Measurements from ENCODE around the gene ST3GAL5.

Gene ST3GAL5

DNA sequence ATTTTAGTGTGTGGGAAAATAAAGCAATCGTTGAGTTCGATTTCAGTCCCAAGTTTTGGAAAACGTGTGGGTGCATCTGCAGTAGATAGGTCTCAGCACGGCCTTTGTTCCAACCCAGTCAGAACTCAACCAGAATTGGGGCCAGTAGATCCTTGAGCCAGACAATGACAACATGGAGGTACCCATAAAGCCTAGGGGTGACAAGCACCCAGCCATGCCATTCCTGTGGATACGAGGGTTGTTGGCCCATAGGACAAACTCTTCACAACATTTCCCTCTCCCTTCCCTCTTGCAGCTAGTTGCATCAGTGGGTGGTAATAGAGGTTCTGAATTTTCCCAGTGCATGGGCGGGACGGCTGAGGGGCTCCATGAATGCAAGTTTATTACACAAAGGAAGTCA lies 60.1 kb downstream of the ST3GAL5 start:
- DNase-seq (ENCODE audit: low read depth, low spot score) = no peak

DNA sequence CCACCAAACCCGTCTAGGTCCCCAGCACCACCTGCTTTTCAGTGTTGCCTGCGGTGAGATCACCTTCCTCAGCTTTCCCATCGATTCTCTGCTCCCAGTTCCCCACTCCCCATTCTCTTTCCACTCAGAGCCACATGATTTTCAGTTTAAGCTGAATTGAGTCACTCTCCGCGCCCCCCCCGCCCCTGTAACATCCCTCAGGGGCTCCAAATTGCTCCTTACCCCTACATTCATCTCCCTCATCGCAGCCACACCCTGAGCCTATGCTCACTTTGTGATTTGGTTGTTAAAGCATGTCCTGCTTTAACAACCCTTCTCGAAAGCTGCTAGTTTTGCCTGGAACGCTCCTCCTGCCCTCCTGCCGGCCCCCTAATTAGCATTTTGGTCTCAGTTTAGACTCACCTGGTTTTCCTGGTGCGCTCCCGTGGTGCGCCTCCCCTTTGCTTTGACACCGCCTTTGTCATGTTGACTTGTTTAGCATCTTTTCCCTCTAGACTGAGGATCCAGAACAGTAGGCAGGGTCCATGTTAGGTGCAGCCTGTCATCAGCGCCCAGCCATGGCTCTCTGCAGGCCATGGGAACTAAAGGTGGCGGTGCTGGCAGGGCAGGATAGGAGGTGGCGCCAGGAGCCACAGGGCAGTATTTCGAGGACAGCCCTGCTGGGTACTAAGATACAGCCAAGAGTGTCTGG lies 60.8 kb downstream of the ST3GAL5 start:
- Histone ChIP-seq H3K4me3 (ENCODE audit: insufficient read length, low read depth) (no peak overlapping the region), H3K9ac (ENCODE audit: insufficient read length, low read depth) (no peak overlapping the region), H3K4me1 (ENCODE audit: insufficient read depth, insufficient read length) (no peaks in the 10 kb centered on the region), H3K36me3 (ENCODE audit: insufficient read depth, insufficient read length, low read length) (no peaks in the 10 kb centered on the region), H3K9me3 (ENCODE audit: insufficient read depth, low read length) (no peaks in the 10 kb centered on the region), H3K27me3 (ENCODE audit: insufficient read depth, insufficient read length) (no peaks in the 10 kb centered on the region)
- TF ChIP-seq ZNF274 (IDR thresholded peaks at IDR 0.05; ENCODE audit: low read depth, low read length) (no peak), YY1 (IDR thresholded peaks at IDR 0.05; ENCODE audit: insufficient read depth, insufficient read length) (no peak), SUZ12 (IDR thresholded peaks at IDR 0.05; ENCODE audit: extremely low read depth, insufficient read depth, insufficient read length) (no peak)
- no peak for DNase-seq (ENCODE audit: low read depth, low spot score)

More for the DNA sequence above, 60.1 kb downstream of the ST3GAL5 start:
- Histone ChIP-seq H3K27me3 (ENCODE audit: insufficient read depth, insufficient read length) (no peaks in the 10 kb centered on the region), H3K4me3 (ENCODE audit: insufficient read length, low read depth) (no peak overlapping the region), H3K9me3 (ENCODE audit: insufficient read depth, low read length) (no peaks in the 10 kb centered on the region), H3K9ac (ENCODE audit: insufficient read length, low read depth) (no peak overlapping the region), H3K36me3 (ENCODE audit: insufficient read depth, insufficient read length, low read length) (no peaks in the 10 kb centered on the region), H3K4me1 (ENCODE audit: insufficient read depth, insufficient read length) (no peaks in the 10 kb centered on the region)
- TF ChIP-seq SUZ12 (IDR thresholded peaks at IDR 0.05; ENCODE audit: extremely low read depth, insufficient read depth, insufficient read length) (no peak), ZNF274 (IDR thresholded peaks at IDR 0.05; ENCODE audit: low read depth, low read length) (no peak), YY1 (IDR thresholded peaks at IDR 0.05; ENCODE audit: insufficient read depth, insufficient read length) (no peak)

DNA sequence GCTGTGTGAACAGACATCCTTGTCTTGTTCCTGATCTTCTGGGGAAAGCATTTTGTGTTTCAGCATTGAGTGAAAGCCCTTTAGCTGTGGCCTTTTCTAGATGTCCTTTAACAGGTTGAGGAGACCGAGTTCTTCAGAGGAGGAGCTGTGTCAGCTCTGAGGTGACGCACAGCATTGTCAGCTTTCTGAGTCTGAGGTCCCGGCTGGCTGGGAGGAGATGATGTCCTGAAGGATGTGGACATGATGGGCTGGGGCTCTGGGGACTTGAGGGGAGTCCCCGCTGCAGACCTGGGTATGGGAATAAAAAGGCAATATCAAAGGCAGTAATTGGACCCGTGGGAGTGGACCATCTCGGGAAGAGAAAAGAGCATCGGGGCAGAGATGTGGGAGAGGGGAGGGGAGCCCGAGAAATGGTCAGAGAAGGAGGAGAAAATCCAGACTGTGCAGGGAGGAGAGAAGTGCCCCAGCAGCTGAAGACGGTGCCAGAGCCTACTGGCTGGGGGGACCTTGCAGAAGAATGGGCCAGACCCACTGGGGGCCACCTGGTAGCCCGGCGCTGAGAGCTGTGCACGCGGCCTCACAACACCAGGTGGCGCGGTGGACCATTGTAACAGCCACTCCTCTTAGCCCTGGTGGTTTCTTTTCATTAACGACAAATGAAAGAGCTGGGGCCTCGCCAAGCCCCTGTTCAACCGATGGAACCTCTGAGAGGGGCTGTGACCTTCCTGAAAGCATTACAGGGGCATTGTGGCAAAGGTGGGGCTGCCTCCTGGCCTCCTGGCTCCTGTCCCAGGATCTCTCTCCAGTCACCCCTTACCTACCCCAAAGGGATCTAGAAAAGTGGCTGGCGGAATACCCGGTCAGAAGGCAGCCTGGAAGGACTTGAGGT lies 61.6 kb downstream of the ST3GAL5 start:
- H3K4me3 ChIP-seq (ENCODE audit: insufficient read length, low read depth) = no peak overlapping the region

DNA sequence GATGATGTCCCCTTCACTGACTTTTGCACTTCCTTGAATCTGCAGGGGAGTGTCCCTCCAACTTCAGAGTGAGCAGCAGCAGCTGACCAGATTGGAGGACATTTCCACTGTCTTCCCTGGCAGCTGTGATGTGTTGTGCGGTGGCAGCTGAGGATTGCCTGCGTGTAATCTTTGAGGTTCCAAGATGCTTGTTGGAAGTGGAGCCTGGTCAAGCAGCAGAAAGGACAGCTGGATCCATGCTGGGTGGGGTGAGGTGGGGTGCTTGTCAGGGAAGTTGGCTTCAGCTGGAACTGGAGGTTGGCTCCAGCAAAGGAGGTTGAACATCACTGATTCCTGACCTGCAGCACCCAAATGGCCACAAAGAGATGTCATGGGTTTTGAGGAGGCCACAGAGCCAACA lies 64.8 kb downstream of the ST3GAL5 start:
- no peak overlapping the region for H3K4me3 ChIP-seq (ENCODE audit: insufficient read length, low read depth)
- no peaks in the 10 kb centered on the region for H3K36me3 ChIP-seq (ENCODE audit: insufficient read depth, insufficient read length, low read length)
- TF ChIP-seq SUZ12 (IDR thresholded peaks at IDR 0.05; ENCODE audit: extremely low read depth, insufficient read depth, insufficient read length) (no peak), YY1 (IDR thresholded peaks at IDR 0.05; ENCODE audit: insufficient read depth, insufficient read length) (no peak), ZNF274 (IDR thresholded peaks at IDR 0.05; ENCODE audit: low read depth, low read length) (no peak)
- no peaks in the 10 kb centered on the region for H3K27me3 ChIP-seq (ENCODE audit: insufficient read depth, insufficient read length)
- H3K9me3 ChIP-seq (ENCODE audit: insufficient read depth, low read length) = no peaks in the 10 kb centered on the region
- DNase-seq (ENCODE audit: low read depth, low spot score) = no peak
- no peak overlapping the region for H3K9ac ChIP-seq (ENCODE audit: insufficient read length, low read depth)
- H3K4me1 ChIP-seq (ENCODE audit: insufficient read depth, insufficient read length) = no peaks in the 10 kb centered on the region

More for the DNA sequence above, 61.6 kb downstream of the ST3GAL5 start:
- H3K9me3 ChIP-seq (ENCODE audit: insufficient read depth, low read length) = no peaks in the 10 kb centered on the region
- peak; percentile 32 for DNase-seq (ENCODE audit: low read depth, low spot score)
- no peak for TF ChIP-seq YY1 (IDR thresholded peaks at IDR 0.05; ENCODE audit: insufficient read depth, insufficient read length)
- no peak for TF ChIP-seq ZNF274 (IDR thresholded peaks at IDR 0.05; ENCODE audit: low read depth, low read length)
- TF ChIP-seq SUZ12 (IDR thresholded peaks at IDR 0.05; ENCODE audit: extremely low read depth, insufficient read depth, insufficient read length) = no peak
- no peaks in the 10 kb centered on the region for H3K36me3 ChIP-seq (ENCODE audit: insufficient read depth, insufficient read length, low read length)
- no peaks in the 10 kb centered on the region for H3K27me3 ChIP-seq (ENCODE audit: insufficient read depth, insufficient read length)
- no peak overlapping the region for H3K9ac ChIP-seq (ENCODE audit: insufficient read length, low read depth)
- no peaks in the 10 kb centered on the region for H3K4me1 ChIP-seq (ENCODE audit: insufficient read depth, insufficient read length)

DNA sequence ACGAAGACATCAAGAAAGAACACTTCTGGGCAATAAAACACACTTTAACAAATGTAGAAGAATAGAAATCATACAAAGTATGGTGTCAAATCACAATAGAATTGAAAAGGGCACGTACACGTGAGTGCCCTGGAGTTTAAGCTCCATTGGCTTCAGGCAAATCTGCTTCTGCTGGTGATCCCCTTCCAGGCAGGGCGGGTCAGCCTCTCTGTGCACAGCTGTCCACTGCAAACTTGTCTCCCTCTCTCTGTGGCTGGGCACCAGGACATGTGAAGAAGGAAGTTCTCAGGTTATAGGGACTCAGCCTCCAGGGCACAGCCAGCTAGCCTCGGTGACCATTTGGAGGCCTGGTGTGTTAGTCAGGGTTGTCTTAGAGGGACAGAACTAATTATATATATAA lies 66.0 kb downstream of the ST3GAL5 start:
- no peak overlapping the region for H3K9ac ChIP-seq (ENCODE audit: insufficient read length, low read depth)
- no peak overlapping the region for H3K4me3 ChIP-seq (ENCODE audit: insufficient read length, low read depth)
- H3K27me3 ChIP-seq (ENCODE audit: insufficient read depth, insufficient read length) = no peaks in the 10 kb centered on the region
- no peaks in the 10 kb centered on the region for H3K9me3 ChIP-seq (ENCODE audit: insufficient read depth, low read length)
- no peak for DNase-seq (ENCODE audit: low read depth, low spot score)
- no peaks in the 10 kb centered on the region for H3K4me1 ChIP-seq (ENCODE audit: insufficient read depth, insufficient read length)
- no peaks in the 10 kb centered on the region for H3K36me3 ChIP-seq (ENCODE audit: insufficient read depth, insufficient read length, low read length)
- no peak for TF ChIP-seq YY1 (IDR thresholded peaks at IDR 0.05; ENCODE audit: insufficient read depth, insufficient read length)
- no peak for TF ChIP-seq SUZ12 (IDR thresholded peaks at IDR 0.05; ENCODE audit: extremely low read depth, insufficient read depth, insufficient read length)
- no peak for TF ChIP-seq ZNF274 (IDR thresholded peaks at IDR 0.05; ENCODE audit: low read depth, low read length)

DNA sequence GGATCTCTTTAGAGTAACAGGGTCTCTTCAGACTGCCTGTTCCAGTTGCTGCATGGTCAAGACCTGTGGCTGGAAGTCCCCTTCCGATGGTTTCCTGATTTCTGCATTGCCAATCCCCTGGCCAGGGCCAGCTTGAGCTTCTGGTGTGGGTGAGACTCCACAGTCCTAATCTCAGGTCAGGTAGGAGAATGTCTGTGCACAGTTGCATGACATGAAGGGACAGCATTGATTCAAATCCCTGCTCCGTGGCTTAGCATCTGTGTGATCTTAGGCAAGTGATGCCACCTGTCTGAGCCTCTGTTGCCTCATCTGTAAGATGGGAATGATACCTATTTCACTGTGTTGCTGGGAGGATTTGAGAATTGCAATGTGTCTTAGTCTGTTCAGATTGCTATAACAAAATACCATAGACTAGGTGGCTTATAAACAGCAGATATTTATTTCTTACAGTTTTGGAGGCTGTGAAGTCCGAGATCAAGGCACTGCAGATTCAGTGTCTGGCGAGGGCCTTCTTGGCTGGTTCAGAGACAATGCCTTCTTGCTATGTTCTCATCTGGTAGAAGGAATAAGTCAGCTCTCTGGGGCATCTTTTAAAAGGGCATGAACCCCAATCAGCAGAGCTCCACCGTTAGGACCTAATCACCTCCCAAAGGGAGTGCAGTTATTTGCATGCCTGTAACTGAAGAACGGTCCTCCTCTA lies 68.8 kb downstream of the ST3GAL5 start:
- TF ChIP-seq YY1 (IDR thresholded peaks at IDR 0.05; ENCODE audit: insufficient read depth, insufficient read length) (no peak), ZNF274 (IDR thresholded peaks at IDR 0.05; ENCODE audit: low read depth, low read length) (no peak), SUZ12 (IDR thresholded peaks at IDR 0.05; ENCODE audit: extremely low read depth, insufficient read depth, insufficient read length) (no peak)
- Histone ChIP-seq H3K4me3 (ENCODE audit: insufficient read length, low read depth) (no peak overlapping the region), H3K4me1 (ENCODE audit: insufficient read depth, insufficient read length) (no peaks in the 10 kb centered on the region), H3K9me3 (ENCODE audit: insufficient read depth, low read length) (no peaks in the 10 kb centered on the region), H3K36me3 (ENCODE audit: insufficient read depth, insufficient read length, low read length) (no peaks in the 10 kb centered on the region), H3K27me3 (ENCODE audit: insufficient read depth, insufficient read length) (no peaks in the 10 kb centered on the region), H3K9ac (ENCODE audit: insufficient read length, low read depth) (no peak overlapping the region)
- no peak for DNase-seq (ENCODE audit: low read depth, low spot score)
